Activated CD8-positive, alpha-beta memory T cell treated with anti-CD3 and anti-CD28 coated beads for 4 hours (primary cell): ENCODE data around the gene PROCA1.
"Not testable (repeated sequence)": the region's sequence is repeated elsewhere in the genome, so short reads cannot be mapped to it uniquely, and the experiment has no call there.

Experiments used
- DNase-seq, 2 donors: peaks; one replicate each; pipeline ENCODE4 v3.0.0-alpha.2; 2020; ENCODE audit warnings: low read depth in 2 of 2

PROCA1 gene

GRCh38 chr17:28725660-28726225, 14.1 kb upstream of the PROCA1 start:
- DNase-seq, result no peak

- DNase-seq, result no peak
Observed at GRCh38 chr17:28725166-28725659, 13.5 kb upstream of the PROCA1 start.

GRCh38 chr17:28724500-28725165, 12.9 kb upstream of the PROCA1 start:
- DNase-seq, result no peak

- DNase-seq, result not testable (repeated sequence)
Observed at GRCh38 chr17:28723836-28724499, 12.3 kb upstream of the PROCA1 start.

- DNase-seq, result no peak
Observed at GRCh38 chr17:28723159-28723835, 11.6 kb upstream of the PROCA1 start.

GRCh38 chr17:28722417-28723158, 10.9 kb upstream of the PROCA1 start:
- DNase-seq, result no peak

GRCh38 chr17:28720997-28721329, 9.3 kb upstream of the PROCA1 start:
- DNase-seq, result not testable (repeated sequence)

- DNase-seq, result peak in 1 of 2 donors; percentile 51
Observed at GRCh38 chr17:28720247-28720996, 8.7 kb upstream of the PROCA1 start.

- no peak for DNase-seq
Observed at GRCh38 chr17:28719021-28719433, 7.3 kb upstream of the PROCA1 start.

GRCh38 chr17:28718333-28719020, 6.8 kb upstream of the PROCA1 start:
- no peak for DNase-seq

GRCh38 chr17:28717578-28718332, 6.1 kb upstream of the PROCA1 start, which contains the start of gene RAB34:
RAB34 (minus strand) TSS chr17:28717868; CDS start chr17:28717266, 602 bp downstream.
- DNase-seq, result no peak

GRCh38 chr17:28716740-28717577, 5.3 kb upstream of the PROCA1 start:
- DNase-seq, result no peak

GRCh38 chr17:28715217-28715616, 3.5 kb upstream of the PROCA1 start:
- no peak for DNase-seq

- no peak for DNase-seq
Observed at GRCh38 chr17:28714281-28714680, 2.6 kb upstream of the PROCA1 start.

GRCh38 chr17:28712705-28713415, 1.2 kb upstream of the PROCA1 start:
- no peak for DNase-seq

- DNase-seq, result no peak
Observed at GRCh38 chr17:28712032-28712704, 480 bp upstream of the PROCA1 start.
